Measurements from ENCODE around the gene SULF2.

SULF2 gene

DNA sequence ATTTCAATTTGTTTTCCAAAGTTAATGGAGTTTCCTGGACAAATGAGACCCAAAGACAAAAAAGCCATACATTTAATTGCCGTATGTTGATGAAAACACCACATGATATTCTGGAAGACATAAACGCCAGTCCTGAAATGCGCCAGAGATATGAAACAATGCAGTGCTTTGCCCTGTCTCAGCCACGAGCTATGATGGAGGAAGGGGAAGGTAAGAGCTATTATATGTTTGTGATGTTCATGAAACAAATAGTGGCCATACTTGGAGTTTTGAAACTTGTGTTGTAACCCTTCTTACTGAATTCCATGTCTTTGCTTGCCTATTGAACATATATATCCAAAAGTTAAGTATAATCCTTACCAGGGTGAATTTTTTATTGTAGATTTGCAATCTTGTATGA, 157.7 kb downstream of the SULF2 start:
- DNase-seq, result no peak

DNA sequence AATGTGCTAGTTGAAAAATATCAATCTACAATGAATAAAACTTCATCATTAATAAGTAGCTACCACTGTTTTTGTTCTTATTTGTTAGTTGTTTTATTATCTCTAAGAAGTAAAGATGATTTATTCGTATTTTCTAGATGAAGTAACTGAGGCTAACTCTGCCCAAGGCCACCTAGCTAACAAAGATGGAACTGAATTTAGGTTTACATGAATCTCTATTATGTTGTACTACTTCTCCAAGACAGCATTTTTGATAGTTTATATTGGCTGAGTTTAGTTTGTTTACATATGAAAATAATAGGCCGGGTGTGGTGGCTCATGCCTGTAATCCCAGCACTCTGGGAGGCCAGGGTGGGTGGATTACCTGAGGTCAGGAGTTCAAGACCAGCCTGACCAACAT, 162.1 kb downstream of the SULF2 start:
- no peak for DNase-seq

DNA sequence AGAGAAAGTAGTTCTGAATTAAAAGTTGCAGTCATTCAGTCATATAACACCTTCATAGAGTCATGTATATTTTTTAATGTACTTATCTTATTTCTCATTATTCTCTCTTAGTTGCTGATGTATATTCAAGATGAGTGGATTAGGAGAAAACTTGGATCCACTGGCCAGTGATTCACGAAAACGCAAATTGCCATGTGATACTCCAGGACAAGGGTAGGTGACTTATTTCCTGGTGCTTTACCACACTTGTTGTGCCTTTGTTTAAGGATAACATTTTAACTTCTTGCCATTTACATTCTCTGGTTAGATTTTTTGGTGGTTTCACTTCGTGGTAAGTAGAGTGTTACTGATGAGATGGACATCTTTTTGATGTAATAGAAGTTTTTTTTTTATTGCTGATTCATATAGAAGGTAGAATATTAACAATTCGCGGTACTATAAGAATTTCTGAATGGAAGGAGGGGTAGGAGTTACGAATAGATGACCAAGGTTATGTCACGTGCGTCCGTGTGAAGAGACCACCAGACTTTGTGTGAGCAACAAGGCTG, 163.1 kb downstream of the SULF2 start:
- no peak for DNase-seq

- peak; percentile 70 for DNase-seq
Measured at GRCh38 chr20:47620808-47621805, 164.2 kb downstream of the SULF2 start.

DNA sequence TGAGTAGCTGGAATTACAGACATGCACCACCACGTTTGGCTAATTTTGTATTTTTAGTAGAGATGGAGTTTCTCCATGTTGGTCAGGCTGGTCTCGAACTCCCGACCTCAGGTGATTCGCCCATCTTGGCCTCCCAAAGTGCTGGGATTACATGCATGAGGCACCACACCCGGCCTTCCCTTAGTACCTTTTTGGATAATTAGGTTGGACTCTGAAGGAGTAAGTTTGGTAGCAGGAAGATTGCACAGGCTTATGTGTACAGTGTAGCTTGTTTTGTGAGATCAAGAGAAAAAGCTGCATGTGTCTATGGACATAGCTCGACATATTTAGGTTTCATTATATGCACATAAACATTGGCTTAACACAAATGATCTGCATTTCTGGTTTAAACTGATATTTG, 166.8 kb downstream of the SULF2 start:
- DNase-seq, result no peak

GRCh38 chr20:47614703-47615309, 170.5 kb downstream of the SULF2 start:
- DNase-seq, result no peak

- DNase-seq, result no peak
Measured at GRCh38 chr20:47612670-47613069, 172.6 kb downstream of the SULF2 start.

DNA sequence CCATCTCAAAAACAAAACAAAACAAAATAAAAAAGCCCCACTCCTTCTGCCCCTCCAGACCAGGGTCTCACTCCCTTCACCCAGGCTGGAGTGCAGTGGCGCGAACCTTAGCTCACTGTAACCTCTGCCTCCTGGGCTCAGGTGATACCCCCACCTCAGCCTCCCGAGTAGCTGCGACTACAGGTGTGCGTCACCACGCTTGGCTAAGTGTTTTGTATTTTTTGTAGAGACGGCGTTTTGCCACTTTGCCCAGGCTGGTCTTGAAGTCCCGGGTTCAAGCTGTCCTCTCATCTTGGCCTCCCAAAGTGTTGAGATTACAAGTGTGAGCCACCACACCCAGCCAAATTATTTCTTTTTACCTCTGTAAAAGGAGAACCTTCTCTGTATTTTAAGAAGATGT, 173.5 kb downstream of the SULF2 start:
- no peak for DNase-seq

DNA sequence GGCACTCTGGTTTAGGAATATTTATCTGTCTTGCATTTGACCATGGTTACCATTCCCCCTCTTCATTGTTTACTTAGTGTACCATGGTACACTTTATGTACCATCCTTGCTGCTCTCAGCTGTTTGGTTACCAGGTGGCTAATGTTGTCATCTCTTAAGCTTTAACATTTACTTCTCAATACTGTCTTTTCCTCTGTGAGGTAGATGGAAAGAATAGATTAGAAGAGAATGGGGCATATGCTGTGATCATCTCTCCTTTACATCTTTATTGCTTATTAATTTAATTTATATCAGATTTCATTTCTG, 174.4 kb downstream of the SULF2 start:
- DNase-seq, result no peak

DNA sequence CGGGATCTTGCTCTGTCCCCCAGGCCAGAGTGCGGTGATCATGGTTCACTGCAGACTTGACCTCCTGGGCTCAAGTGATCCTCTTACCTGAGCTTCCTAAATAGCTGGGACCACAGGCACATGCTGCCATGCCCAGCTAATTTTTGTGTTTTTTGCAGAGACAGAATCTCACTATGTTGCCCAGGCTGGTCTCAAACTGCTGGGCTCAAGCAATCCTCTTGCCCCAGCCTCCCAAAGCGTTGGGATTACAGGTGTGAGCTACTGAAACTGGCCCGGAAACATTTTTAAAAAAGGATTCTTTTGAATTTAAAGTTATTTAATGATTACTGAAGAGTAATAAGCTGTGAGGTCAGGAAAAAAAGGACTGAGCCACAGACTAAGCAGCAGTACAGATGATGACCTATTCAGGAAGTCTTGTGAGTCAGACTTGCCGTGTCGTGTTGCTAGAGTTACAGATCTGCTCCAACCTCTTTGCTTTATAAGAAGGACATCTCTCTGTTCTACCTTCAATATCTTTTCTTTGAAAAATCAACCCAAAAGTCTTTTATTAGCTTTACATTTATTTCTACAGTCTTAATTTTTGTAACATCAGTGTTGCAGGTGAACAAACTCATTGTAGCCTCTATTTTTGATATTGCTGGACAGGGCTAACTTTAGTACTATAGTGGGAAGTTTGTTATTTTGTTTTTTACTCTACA, 174.9 kb downstream of the SULF2 start:
- DNase-seq, result peak; percentile 53

GRCh38 chr20:47609001-47609400, 176.3 kb downstream of the SULF2 start:
- DNase-seq, result no peak

Data from hematopoietic multipotent progenitor cell treated with erythropoietin and hydrocortisone succinate and interleukin-3 and kit ligand, for 8 days (in vitro differentiated cells).